Nephron progenitor cell (in vitro differentiated cells): ENCODE data around the gene PATL2.
"Not testable (repeated sequence)": the region's sequence is repeated elsewhere in the genome, so short reads cannot be mapped to it uniquely, and the experiment has no call there.

ENCODE experiments used
- DNase-seq: peaks from one replicate; pipeline ENCODE4 v3.0.0; 2021
- H3K27ac Mint-ChIP-seq: 2 replicates; pipeline ENCODE4 v1.8.0; 2021; ENCODE audit warnings: mild to moderate bottlenecking, moderate library complexity, mixed read lengths
- H3K27me3 Mint-ChIP-seq: 2 replicates; pipeline ENCODE4 v1.8.0; 2021; ENCODE audit warnings: mild to moderate bottlenecking, low read depth, mixed read lengths; ENCODE audit not compliant: poor library complexity
- H3K36me3 Mint-ChIP-seq: 2 replicates; pipeline ENCODE4 v1.8.0; 2021; ENCODE audit warnings: low read depth, mixed read lengths
- H3K4me1 Mint-ChIP-seq: 2 replicates; pipeline ENCODE4 v1.8.0; 2021; ENCODE audit warnings: mixed read lengths
- H3K4me3 Mint-ChIP-seq: 2 replicates; pipeline ENCODE4 v1.8.0; 2021; ENCODE audit warnings: mild to moderate bottlenecking, moderate library complexity, mixed read lengths
- H3K9me3 Mint-ChIP-seq: 2 replicates; pipeline ENCODE4 v1.8.0; 2021; ENCODE audit warnings: mild to moderate bottlenecking, moderate library complexity, mixed read lengths
- CTCF ChIP-seq: fragments of 200-600 bp; sonication (generic); IDR thresholded peaks from 2 replicates; pipeline ENCODE4 v1.5.0; 2021; ENCODE audit warnings: antibody characterized with exemption

The PATL2 gene

GRCh38 chr15:44711096-44711742 lies at the start of gene PATL2, which contains the start of gene B2M:
Gene PATL2, minus strand, starts transcription at chr15:44711323. Its CDS starts 34,833 bp downstream, at chr15:44676490.
Gene B2M, plus strand, starts transcription at chr15:44711517. Its CDS starts 30 bp downstream, at chr15:44711547.
- peaks cover 12% of the 10 kb centered on the region for H3K36me3 Mint-ChIP-seq
- H3K9me3 Mint-ChIP-seq, result no peaks in the 10 kb centered on the region
- peak; percentile 95 for DNase-seq
- H3K27ac Mint-ChIP-seq, result peak within 1 kb of the TSS; percentile 99
- H3K27me3 Mint-ChIP-seq, result peaks cover 21% of the 10 kb centered on the region
- peak within 1 kb of the TSS; percentile 98 for H3K4me3 Mint-ChIP-seq
- no peak for TF ChIP-seq CTCF
- H3K4me1 Mint-ChIP-seq, result peaks cover 27% of the 10 kb centered on the region

GRCh38 chr15:44753345-44753744 lies 42.2 kb upstream of the PATL2 start:
- Mint-ChIP-seq H3K36me3 (peaks cover 4% of the 10 kb centered on the region), H3K9me3 (peaks cover 40% of the 10 kb centered on the region), H3K27ac (no peak overlapping the region), H3K4me3 (no peak overlapping the region), H3K4me1 (no peaks in the 10 kb centered on the region), H3K27me3 (peaks cover 31% of the 10 kb centered on the region)
- no peak for TF ChIP-seq CTCF
- DNase-seq, result no peak

GRCh38 chr15:44743454-44743853 lies 32.3 kb upstream of the PATL2 start:
- H3K36me3 Mint-ChIP-seq, H3K4me3 Mint-ChIP-seq, H3K27ac Mint-ChIP-seq: not testable (repeated sequence)

GRCh38 chr15:44739222-44739847 lies 28.2 kb upstream of the PATL2 start:
- Mint-ChIP-seq H3K4me1 (peaks cover 13% of the 10 kb centered on the region), H3K9me3 (peaks cover 32% of the 10 kb centered on the region)
- not testable (repeated sequence) for H3K4me3 Mint-ChIP-seq, H3K27ac Mint-ChIP-seq, H3K36me3 Mint-ChIP-seq, DNase-seq, H3K27me3 Mint-ChIP-seq

More at GRCh38 chr15:44743454-44743853, 32.3 kb upstream of the PATL2 start:
- Mint-ChIP-seq H3K9me3 (peaks cover 45% of the 10 kb centered on the region), H3K27me3 (peaks cover 14% of the 10 kb centered on the region)
- not testable (repeated sequence) for DNase-seq, H3K4me1 Mint-ChIP-seq

- DNase-seq, result no peak
- TF ChIP-seq CTCF, result peak; percentile 59
- H3K27me3 Mint-ChIP-seq, result no peaks in the 10 kb centered on the region
- no peak overlapping the region for H3K27ac Mint-ChIP-seq
- H3K9me3 Mint-ChIP-seq, result peaks cover 30% of the 10 kb centered on the region
- peaks cover 13% of the 10 kb centered on the region for H3K4me1 Mint-ChIP-seq
- H3K4me3 Mint-ChIP-seq, result no peak overlapping the region
- H3K36me3 Mint-ChIP-seq, result no peaks in the 10 kb centered on the region
These were observed 27.3 kb upstream of the PATL2 start for GRCh38 chr15:44738340-44738984.

GRCh38 chr15:44736181-44736765 lies 25.1 kb upstream of the PATL2 start, which contains the start of gene TRIM69:
Gene TRIM69, plus strand, starts transcription at chr15:44736528. Its CDS starts 177 bp downstream, at chr15:44736705.
- Mint-ChIP-seq H3K36me3 (peaks cover 5% of the 10 kb centered on the region), H3K27me3 (peaks cover 4% of the 10 kb centered on the region), H3K9me3 (peaks cover 16% of the 10 kb centered on the region), H3K27ac (peak within 1 kb of the TSS; percentile 23), H3K4me3 (no peak within 1 kb of the TSS), H3K4me1 (peaks cover 13% of the 10 kb centered on the region)
- DNase-seq, result no peak
- no peak for TF ChIP-seq CTCF
